ENCODE data around the gene CTNND2.

GRCh38 chr5:11012295-11012694 lies 892.0 kb downstream of the CTNND2 start:
- TF ChIP-seq CTCF (IDR thresholded peaks at IDR 0.05), result no peak
- no peak for TF ChIP-seq POLR2A (IDR thresholded peaks at IDR 0.05)

Measured in Peyer's patch (tissue), 4 donors.